HepG2 (cell line): ENCODE data around the gene NDUFB3. TPM values are rescaled to one million over a fixed set of nuclear protein-coding genes. Genes with fewer than 3 reads are reported as not detected.

Experiments used
- ARID2 ChIP-seq: sonication (generic); formaldehyde crosslinking; IDR thresholded peaks from 2 replicates; pipeline ENCODE4 v1.8.1; 2022; ENCODE audit warnings: mild to moderate bottlenecking, missing genetic modification reagents, borderline replicate concordance
- CEBPB ChIP-seq: IDR thresholded peaks from 2 replicates; pipeline ENCODE4 v1.6.1; 2011; ENCODE audit warnings: low read depth, low read length, improper control_type of control experiment, borderline replicate concordance
- FOXC1 ChIP-seq: sonication (generic); formaldehyde crosslinking; IDR thresholded peaks from 2 replicates; pipeline ENCODE4 v1.8.0; 2022; ENCODE audit warnings: mild to moderate bottlenecking, missing genetic modification reagents, borderline replicate concordance
- HNRNPK ChIP-seq: fragments of 200-400 bp; formaldehyde crosslinking; IDR thresholded peaks from 2 replicates; pipeline ENCODE4 v1.6.1; 2018; ENCODE audit warnings: low read length, low read depth, moderate library complexity, mild to moderate bottlenecking; ENCODE audit not compliant: poor library complexity, severe bottlenecking
- IKZF1 ChIP-seq: fragments of 450-650 bp; IDR thresholded peaks from 2 replicates; pipeline ENCODE4 v1.7.1; 2016
- IKZF4 ChIP-seq: sonication (generic); formaldehyde crosslinking; IDR thresholded peaks from 2 replicates; pipeline ENCODE4 v1.5.1; 2020; ENCODE audit warnings: borderline replicate concordance, mild to moderate bottlenecking, low read depth, missing genetic modification reagents; ENCODE audit errors: not compliant biosample characterization
- ZBTB42 ChIP-seq: sonication (generic); formaldehyde crosslinking; IDR thresholded peaks from 2 replicates; pipeline ENCODE4 v1.5.0; 2020; ENCODE audit warnings: mild to moderate bottlenecking, missing genetic modification reagents
- ZBTB7A ChIP-seq: sonication (generic); formaldehyde crosslinking; IDR thresholded peaks from 2 replicates; pipeline ENCODE4 v1.8.0; 2022; ENCODE audit warnings: mild to moderate bottlenecking, missing genetic modification reagents
- ZIK1 ChIP-seq: sonication (generic); formaldehyde crosslinking; IDR thresholded peaks from 2 replicates; pipeline ENCODE4 v1.5.0; 2020; ENCODE audit warnings: mild to moderate bottlenecking, low read depth, missing genetic modification reagents, borderline replicate concordance
- ZNF343 ChIP-seq: sonication (generic); formaldehyde crosslinking; IDR thresholded peaks from 2 replicates; pipeline ENCODE4 v1.4.0; 2020; ENCODE audit warnings: mild to moderate bottlenecking, missing genetic modification reagents
- ZNF556 ChIP-seq: sonication (generic); formaldehyde crosslinking; IDR thresholded peaks from 2 replicates; pipeline ENCODE4 v1.4.0; 2020; ENCODE audit warnings: mild to moderate bottlenecking, missing genetic modification reagents, borderline replicate concordance
- polyA plus RNA-seq, 8 experiments: library from polyadenylated mRNA; depleted of rRNA in 3 of 8; stranded (reverse) in 7 of 8; unstranded in 1 of 8; fragments of >200 nt; fragmentation: Illumina TruSeq in 4 of 8; extraction: Trizol in 4 of 8; gene quantifications; 2 replicates each; pipeline versions ENCODE4 v1.2.1 to v1.2.3, GENCODE V29; 2011 to 2016; ENCODE audit warnings: low read depth in 4 of 8, missing spikeins in 1 of 8, mixed read lengths in 1 of 8; ENCODE audit not compliant: insufficient read depth in 1 of 8
- total RNA-seq, 5 experiments: library from RNA; depleted of rRNA; stranded (reverse); fragments of >200 nt; fragmentation: Illumina TruSeq; extraction: Trizol; gene quantifications; 2 replicates each; pipeline ENCODE4 v1.2.3, GENCODE V29; 2016; ENCODE audit warnings: low read depth in 1 of 5
- TF ChIP-seq, protein P1 (sequence below): sonication (generic); formaldehyde crosslinking; IDR thresholded peaks from 2 replicates; pipeline ENCODE4 v1.9.0; 2021; ENCODE audit warnings: mild to moderate bottlenecking, missing genetic modification reagents
- TF ChIP-seq, protein P2 (sequence below): sonication (generic); formaldehyde crosslinking; IDR thresholded peaks from 2 replicates; pipeline ENCODE4 v1.8.1; 2023; ENCODE audit warnings: mild to moderate bottlenecking, missing genetic modification reagents
- TF ChIP-seq, protein P3 (sequence below): sonication (generic); formaldehyde crosslinking; IDR thresholded peaks from 2 replicates; pipeline ENCODE4 v1.8.0; 2022; ENCODE audit warnings: mild to moderate bottlenecking, missing genetic modification reagents, moderate library complexity
- TF ChIP-seq, protein P4 (sequence below): sonication (generic); IDR thresholded peaks from 2 replicates; pipeline ENCODE4 v1.6.1; 2016; ENCODE audit warnings: low read depth, borderline replicate concordance
- TF ChIP-seq, protein P5 (sequence below): sonication (generic); formaldehyde crosslinking; IDR thresholded peaks from 2 replicates; pipeline ENCODE4 v1.5.0; 2020; ENCODE audit warnings: missing genetic modification reagents, mild to moderate bottlenecking, borderline replicate concordance

Gene NDUFB3
- total and polyA plus RNA-seq, 2 of the 13 experiments (the other 11 are each of a cell fraction or from before 2014, with no cell fraction given) = 50.7 to 159 TPM

DNA sequence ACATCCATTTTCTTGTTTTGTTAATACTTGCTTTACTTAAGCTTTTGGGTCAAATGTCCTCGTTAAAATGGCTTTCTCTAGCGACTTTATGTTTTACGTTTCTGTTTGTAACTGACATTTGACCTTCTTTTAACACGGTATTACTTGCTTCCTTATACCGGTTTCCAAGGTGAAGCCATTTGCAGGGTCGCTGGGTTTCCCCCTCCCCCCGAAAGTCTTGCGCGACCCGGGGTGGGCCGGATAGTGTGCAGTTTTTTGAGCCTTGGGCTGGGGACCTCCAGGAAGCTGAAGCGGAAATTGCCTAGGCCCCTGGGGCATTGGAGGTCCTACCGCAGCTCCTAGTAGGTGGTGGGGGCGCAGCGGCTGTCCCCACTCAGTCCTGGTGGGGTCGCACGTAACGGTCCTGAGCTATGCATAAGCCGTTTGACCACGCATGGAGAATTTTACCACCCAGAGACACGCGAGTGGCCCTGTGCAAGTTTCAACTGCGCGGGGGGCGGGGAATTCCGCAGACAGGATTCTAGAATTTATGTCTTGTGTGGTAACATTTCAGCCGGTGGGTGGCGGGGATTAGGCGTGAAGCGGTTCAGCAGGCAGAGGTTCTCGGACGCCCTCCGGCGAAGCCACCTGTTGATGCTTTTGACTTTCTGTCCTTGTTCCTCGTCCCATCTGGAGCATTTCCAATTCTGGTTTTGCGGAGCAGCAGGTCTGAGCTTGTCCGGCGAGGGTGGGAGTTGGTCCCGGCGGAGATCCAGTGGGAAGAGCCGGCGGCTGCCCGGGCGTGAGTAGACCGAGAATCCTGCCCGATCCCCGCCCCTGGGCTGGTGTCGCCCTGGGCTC lies 46.5 kb downstream of the NDUFB3 start (continued):
- TF ChIP-seq, protein P1, sequence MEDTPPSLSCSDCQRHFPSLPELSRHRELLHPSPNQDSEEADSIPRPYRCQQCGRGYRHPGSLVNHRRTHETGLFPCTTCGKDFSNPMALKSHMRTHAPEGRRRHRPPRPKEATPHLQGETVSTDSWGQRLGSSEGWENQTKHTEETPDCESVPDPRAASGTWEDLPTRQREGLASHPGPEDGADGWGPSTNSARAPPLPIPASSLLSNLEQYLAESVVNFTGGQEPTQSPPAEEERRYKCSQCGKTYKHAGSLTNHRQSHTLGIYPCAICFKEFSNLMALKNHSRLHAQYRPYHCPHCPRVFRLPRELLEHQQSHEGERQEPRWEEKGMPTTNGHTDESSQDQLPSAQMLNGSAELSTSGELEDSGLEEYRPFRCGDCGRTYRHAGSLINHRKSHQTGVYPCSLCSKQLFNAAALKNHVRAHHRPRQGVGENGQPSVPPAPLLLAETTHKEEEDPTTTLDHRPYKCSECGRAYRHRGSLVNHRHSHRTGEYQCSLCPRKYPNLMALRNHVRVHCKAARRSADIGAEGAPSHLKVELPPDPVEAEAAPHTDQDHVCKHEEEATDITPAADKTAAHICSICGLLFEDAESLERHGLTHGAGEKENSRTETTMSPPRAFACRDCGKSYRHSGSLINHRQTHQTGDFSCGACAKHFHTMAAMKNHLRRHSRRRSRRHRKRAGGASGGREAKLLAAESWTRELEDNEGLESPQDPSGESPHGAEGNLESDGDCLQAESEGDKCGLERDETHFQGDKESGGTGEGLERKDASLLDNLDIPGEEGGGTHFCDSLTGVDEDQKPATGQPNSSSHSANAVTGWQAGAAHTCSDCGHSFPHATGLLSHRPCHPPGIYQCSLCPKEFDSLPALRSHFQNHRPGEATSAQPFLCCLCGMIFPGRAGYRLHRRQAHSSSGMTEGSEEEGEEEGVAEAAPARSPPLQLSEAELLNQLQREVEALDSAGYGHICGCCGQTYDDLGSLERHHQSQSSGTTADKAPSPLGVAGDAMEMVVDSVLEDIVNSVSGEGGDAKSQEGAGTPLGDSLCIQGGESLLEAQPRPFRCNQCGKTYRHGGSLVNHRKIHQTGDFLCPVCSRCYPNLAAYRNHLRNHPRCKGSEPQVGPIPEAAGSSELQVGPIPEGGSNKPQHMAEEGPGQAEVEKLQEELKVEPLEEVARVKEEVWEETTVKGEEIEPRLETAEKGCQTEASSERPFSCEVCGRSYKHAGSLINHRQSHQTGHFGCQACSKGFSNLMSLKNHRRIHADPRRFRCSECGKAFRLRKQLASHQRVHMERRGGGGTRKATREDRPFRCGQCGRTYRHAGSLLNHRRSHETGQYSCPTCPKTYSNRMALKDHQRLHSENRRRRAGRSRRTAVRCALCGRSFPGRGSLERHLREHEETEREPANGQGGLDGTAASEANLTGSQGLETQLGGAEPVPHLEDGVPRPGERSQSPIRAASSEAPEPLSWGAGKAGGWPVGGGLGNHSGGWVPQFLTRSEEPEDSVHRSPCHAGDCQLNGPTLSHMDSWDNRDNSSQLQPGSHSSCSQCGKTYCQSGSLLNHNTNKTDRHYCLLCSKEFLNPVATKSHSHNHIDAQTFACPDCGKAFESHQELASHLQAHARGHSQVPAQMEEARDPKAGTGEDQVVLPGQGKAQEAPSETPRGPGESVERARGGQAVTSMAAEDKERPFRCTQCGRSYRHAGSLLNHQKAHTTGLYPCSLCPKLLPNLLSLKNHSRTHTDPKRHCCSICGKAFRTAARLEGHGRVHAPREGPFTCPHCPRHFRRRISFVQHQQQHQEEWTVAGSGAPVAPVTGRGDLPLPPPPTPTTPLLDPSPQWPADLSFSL (CRISPR knock-in tag) = no peak; the same call in 1 of the 2 replicates
- TF ChIP-seq, protein P2, sequence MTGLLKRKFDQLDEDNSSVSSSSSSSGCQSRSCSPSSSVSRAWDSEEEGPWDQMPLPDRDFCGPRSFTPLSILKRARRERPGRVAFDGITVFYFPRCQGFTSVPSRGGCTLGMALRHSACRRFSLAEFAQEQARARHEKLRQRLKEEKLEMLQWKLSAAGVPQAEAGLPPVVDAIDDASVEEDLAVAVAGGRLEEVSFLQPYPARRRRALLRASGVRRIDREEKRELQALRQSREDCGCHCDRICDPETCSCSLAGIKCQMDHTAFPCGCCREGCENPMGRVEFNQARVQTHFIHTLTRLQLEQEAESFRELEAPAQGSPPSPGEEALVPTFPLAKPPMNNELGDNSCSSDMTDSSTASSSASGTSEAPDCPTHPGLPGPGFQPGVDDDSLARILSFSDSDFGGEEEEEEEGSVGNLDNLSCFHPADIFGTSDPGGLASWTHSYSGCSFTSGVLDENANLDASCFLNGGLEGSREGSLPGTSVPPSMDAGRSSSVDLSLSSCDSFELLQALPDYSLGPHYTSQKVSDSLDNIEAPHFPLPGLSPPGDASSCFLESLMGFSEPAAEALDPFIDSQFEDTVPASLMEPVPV (CRISPR knock-in tag) = peak; percentile 63; the same call in 1 of the 2 replicates
- TF ChIP-seq, protein P3, sequence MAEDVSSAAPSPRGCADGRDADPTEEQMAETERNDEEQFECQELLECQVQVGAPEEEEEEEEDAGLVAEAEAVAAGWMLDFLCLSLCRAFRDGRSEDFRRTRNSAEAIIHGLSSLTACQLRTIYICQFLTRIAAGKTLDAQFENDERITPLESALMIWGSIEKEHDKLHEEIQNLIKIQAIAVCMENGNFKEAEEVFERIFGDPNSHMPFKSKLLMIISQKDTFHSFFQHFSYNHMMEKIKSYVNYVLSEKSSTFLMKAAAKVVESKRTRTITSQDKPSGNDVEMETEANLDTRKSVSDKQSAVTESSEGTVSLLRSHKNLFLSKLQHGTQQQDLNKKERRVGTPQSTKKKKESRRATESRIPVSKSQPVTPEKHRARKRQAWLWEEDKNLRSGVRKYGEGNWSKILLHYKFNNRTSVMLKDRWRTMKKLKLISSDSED (CRISPR knock-in tag) = peak; percentile 25; the same call in 1 of the 2 replicates
- TF ChIP-seq, protein P4, sequence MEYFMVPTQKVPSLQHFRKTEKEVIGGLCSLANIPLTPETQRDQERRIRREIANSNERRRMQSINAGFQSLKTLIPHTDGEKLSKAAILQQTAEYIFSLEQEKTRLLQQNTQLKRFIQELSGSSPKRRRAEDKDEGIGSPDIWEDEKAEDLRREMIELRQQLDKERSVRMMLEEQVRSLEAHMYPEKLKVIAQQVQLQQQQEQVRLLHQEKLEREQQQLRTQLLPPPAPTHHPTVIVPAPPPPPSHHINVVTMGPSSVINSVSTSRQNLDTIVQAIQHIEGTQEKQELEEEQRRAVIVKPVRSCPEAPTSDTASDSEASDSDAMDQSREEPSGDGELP = no peak; the same call in 1 of the 2 replicates
- TF ChIP-seq IKZF1 (no peak), ZIK1 (no peak), ZNF343 (CRISPR knock-in tag) (peak; percentile 97), ARID2 (CRISPR knock-in tag) (peak; percentile 72; the same call in 1 of the 2 replicates), ZBTB7A (CRISPR knock-in tag) (peak; percentile 94), FOXC1 (CRISPR knock-in tag) (peak; percentile 88), CEBPB (no peak), ZBTB42 (CRISPR knock-in tag) (peak; percentile 93), ZNF556 (CRISPR knock-in tag) (peak; percentile 93), HNRNPK (no peak), IKZF4 (CRISPR knock-in tag) (no peak)
- TF ChIP-seq, protein P5, sequence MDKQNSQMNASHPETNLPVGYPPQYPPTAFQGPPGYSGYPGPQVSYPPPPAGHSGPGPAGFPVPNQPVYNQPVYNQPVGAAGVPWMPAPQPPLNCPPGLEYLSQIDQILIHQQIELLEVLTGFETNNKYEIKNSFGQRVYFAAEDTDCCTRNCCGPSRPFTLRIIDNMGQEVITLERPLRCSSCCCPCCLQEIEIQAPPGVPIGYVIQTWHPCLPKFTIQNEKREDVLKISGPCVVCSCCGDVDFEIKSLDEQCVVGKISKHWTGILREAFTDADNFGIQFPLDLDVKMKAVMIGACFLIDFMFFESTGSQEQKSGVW (CRISPR knock-in tag) = no peak
